B cell (primary cell): ENCODE measurements around the gene DNASE1L3.

Experiments
- EZH2 ChIP-seq: IDR thresholded peaks from 2 replicates; pipeline ENCODE4 v1.6.1; 2012; ENCODE audit warnings: borderline replicate concordance, low read depth, mild to moderate bottlenecking, moderate library complexity, low read length; ENCODE audit not compliant: insufficient read depth, poor library complexity, severe bottlenecking
- TF ChIP-seq, protein P1 (sequence below): fragments of 200-600 bp; IDR thresholded peaks from one replicate; pipeline ENCODE4 v1.8.0; 2022; ENCODE audit warnings: antibody characterized with exemption, mild to moderate bottlenecking

DNA sequence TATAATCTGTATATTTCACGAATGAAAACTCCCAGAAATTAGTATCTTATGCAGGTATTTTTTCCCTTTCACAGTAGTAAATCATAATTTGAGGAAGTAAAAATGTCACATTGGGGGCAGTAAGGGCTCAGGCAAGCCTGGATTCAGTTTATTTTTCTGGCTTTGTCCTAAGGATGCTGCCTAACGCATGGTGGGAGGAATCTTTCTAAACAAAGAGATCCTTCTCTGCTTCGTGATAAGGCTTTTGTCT is 35.7 kb downstream of the DNASE1L3 start:
- no peak for TF ChIP-seq EZH2
- TF ChIP-seq, protein P1, sequence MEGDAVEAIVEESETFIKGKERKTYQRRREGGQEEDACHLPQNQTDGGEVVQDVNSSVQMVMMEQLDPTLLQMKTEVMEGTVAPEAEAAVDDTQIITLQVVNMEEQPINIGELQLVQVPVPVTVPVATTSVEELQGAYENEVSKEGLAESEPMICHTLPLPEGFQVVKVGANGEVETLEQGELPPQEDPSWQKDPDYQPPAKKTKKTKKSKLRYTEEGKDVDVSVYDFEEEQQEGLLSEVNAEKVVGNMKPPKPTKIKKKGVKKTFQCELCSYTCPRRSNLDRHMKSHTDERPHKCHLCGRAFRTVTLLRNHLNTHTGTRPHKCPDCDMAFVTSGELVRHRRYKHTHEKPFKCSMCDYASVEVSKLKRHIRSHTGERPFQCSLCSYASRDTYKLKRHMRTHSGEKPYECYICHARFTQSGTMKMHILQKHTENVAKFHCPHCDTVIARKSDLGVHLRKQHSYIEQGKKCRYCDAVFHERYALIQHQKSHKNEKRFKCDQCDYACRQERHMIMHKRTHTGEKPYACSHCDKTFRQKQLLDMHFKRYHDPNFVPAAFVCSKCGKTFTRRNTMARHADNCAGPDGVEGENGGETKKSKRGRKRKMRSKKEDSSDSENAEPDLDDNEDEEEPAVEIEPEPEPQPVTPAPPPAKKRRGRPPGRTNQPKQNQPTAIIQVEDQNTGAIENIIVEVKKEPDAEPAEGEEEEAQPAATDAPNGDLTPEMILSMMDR, result no peak
